Measurements from ENCODE around the gene TMEM131L.

Gene TMEM131L

DNA sequence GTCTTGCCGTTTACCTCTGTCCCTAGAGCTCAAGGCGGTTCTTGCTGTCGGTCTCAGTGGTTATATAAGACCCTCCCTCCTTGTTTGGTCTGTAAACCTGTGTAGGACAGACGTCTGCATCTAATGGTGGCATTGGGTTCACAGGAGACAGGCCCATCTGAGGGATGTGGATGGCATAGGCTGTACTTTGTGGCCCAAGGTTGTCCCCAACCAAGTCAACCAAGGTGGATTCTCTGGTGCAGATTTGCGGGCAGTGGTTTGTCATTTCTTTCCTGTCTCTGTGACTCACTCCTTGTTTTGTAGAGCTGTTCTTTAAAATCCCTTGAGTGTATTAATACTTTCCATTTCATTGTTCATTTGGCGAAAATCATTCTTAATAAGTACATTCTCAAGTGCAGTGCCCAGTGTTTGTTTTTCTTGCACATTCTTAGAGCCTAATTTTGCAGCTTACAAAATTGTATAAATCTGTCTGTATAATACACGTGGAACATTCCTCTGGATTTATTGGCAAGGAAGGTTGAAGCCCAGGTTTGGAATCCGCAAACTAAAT is 149.9 kb downstream of the TMEM131L start:
- DNase-seq (ENCODE audit: low read depth in 3 of 3) = peak; percentile 10 to 54 (median 20)

DNA sequence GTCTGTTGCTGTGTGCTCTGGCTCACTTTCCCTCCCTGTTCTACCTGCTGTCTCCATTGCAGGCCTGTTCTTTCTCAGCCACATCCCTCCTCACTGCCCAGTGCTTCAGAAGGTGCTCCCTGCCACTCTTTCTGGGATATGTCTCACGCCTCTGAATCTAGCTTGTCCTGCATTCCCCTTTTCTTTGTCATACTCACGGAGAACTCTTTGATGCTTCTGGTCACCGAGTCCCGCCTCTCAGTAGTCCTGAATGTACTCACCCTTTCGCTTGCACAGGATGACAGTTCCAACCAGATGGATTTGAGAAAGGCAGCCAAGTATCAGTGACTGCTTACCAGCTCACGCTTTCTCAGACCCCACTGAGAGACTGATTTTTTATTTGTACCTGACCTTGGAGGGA is 152.7 kb downstream of the TMEM131L start:
- DNase-seq (ENCODE audit: low read depth in 3 of 3) = no peak

DNA sequence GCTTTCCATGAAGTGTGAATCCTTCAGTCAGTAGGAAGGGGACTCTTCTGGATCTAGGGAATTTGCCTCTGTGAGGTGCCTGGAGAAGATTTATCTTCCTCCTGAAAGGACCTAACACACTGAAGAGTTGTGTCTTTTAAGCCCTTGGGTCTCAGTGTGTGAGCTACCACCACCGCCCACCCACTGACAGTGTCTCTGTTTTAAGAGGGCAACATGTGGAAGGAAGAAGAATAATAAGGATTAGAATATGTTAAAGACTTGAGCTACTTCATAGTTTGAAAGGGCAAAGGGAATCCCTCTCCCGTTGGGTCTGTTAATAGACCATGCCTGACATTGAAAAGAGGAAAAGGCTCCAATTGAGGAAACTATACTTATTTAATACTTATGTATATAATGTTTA is 153.7 kb downstream of the TMEM131L start:
- no peak for DNase-seq (ENCODE audit: low read depth in 3 of 3)

DNA sequence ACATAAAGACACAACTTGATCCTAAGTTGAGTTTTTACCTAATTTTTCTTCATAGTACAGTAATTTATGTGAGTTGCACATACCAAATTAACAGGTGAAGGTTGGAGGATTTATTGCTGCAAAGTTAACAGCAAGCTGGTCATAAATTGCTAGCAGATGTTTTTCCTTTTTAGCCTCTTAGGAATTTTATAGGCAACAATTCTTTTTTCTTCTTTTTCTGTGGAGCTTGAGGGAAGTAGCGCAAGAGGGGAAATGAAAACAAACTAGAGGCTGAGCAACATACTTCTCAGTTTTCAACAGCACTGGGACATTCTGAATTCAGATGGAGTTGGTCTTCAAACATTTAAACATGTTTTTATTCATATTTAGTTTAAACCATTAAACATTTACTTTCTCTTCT is 154.2 kb downstream of the TMEM131L start:
- DNase-seq (ENCODE audit: low read depth in 3 of 3) = no peak

DNA sequence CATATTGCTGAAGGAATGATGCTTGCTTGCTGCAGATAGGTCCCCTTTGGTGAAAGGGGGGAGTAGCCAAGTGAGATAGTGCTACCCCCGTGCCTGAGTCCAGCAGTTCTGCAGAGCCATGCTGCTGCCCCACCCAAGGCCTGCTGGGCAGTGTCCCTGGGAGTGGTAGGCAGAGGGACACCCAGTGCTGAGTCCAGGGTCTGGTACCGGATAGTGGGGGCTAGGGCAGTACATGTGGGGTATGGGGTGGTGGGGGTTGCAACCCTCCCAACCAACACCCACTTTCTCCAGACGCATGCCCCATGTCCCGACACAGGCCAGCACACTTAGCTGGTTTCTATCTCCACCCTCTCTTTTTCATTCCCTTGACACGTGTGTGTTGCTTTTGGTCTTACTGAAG is 155.9 kb downstream of the TMEM131L start:
- DNase-seq (ENCODE audit: low read depth in 3 of 3) = no peak

DNA sequence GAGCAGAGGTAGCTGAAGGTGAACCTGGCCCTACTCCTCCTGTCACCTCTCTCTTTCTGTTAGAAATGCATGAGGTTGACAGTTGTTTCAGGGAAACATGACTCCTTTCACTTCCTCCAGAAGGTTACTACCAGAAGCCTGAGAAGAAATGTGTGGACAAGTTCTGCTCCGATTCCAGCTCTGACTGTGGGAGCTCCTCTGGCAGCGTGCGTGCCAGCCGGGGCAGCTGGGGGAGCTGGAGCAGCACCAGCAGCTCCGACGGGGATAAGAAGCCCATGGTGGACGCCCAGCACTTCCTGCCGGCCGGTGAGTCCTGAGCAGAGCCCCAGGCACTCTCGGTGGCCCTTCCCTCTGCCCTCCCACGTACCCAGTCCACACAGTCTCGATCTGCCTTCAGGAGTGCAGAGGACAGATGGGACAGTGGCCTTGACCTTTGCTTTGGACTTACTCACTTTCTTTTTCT is 156.6 kb downstream of the TMEM131L start:
- no peak for DNase-seq (ENCODE audit: low read depth in 3 of 3)

DNA sequence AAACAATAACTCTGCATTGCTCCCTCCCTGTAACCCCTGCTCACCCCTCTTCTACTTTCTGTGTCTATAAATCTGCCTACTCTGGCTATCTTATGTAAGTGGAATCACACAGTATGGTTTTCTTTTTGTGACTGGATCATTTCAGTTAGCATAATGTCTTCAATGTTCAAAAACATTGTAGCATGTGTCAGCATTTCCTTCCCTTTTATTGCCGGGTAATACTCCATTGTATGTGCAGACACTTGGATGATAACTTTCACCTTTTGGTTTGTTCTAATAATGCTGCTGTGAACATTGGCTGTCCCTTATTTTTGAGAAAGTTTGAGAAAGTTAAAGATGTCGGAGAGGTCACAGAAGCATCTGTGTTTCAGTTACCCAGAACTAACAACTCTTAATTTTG is 157.3 kb downstream of the TMEM131L start:
- no peak for DNase-seq (ENCODE audit: low read depth in 3 of 3)

DNA sequence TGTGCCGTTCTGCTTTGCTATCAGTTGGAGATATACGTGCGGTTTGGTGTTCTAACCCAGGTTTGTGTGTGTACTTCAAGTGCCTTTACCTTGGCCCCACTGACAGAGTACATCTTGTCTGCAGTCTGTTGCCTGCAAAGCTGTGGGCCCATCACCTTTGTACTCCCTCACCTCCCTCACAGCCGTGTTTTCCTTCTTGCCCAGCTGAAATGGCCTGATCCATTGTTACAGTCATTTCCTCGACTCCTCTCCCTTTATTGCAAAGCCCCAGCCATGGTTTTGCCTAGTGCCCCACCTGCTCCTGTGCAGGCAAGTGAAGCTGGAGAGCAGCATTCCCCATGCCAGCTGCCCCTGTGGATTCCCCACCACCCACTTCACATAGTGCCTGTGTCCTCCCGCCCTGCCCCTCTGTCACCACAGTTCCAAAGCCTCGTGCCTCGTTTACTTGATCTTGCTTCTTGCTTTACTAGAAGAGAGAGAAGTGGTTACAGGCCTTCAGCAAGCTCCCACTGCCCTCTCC is 162.7 kb downstream of the TMEM131L start:
- DNase-seq (ENCODE audit: low read depth in 3 of 3) = no peak

DNA sequence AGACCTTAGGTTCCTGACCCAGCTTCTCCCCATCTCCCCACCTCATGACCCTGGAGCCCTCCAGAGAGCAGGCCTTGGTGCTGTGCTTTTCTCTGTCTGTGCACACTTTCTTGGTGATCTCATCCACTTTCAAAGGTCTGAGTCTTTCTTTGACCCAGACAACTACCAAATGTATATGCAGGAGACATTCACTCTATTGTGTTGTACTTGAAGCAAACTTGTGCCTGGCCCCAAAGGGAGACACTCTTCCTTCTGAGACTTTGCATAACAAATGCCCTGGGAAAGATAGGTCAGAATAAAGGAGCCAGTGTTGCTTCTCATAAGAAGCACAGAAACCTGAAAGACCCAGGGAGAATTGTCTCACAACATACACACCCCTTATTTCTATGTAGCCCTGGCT is 163.6 kb downstream of the TMEM131L start:
- DNase-seq (ENCODE audit: low read depth in 3 of 3) = no peak

DNA sequence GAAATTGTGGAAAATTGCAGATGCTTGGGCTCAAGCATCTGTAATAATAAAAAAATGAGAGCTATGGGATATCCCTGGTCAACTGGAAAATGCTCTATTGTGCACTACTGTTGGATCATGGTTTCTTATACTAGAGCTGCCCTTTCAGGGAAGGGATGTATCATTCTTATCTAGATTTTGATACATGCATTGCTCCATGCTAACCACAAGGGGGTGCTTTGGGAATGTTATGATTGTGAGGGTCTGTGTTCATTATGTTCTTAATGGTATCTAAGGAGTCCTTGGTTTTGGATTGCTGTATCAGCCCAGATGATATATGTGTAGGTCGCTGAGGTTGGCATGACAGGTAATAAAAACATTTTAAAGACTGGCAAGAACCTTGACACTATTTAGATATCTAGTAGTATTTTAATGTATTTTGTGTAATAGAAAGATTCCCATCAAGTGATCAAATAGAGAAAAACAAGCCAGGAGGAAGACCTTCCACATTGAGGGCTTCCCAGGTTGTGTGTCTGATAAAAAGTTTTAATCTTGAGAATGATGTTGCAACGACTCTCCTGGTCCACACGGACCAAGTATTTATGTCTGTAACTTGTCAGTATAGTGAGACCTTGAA is 168.7 kb downstream of the TMEM131L start:
- no peak for DNase-seq (ENCODE audit: low read depth in 3 of 3)

DNA sequence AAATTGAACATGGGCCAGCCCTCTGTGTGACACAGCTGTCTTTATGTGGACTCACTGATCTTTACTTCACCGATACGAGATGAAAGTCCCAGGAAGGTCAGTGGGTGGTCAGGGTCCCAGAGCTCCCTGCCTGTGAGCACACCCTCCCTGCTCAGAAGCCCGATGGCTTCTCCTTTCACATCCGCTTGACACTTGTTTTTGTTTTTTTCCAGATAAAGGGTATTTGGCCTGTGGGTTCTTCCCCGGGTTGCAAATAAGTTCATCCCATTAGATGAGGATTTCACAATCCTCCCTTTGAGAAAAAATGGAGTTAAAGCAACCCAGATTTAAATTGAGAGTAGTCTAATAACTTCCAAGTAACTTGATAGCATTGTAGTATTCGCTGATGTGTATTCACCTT is 169.7 kb downstream of the TMEM131L start:
- DNase-seq (ENCODE audit: low read depth in 3 of 3) = no peak

DNA sequence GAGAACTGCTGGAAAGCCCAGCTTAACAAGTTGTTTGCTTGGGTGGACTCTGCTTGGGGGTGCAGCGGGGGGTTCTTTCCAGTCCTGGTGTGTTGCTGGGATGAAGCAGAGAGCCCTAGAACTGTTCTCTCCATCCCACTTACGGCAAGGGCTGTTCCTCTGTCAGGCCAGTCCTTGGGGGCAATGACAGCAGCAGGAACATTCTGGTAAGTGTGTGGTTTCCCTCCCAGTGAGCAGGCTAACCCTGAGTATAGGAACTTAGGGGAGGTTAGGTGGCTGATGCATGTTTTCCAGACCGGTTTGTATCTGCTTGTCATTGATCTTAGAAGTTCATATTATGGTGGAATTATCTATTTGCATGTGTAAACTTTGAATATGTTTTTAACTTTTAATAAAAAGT is 171.0 kb downstream of the TMEM131L start:
- DNase-seq (ENCODE audit: low read depth in 3 of 3) = no peak

DNA sequence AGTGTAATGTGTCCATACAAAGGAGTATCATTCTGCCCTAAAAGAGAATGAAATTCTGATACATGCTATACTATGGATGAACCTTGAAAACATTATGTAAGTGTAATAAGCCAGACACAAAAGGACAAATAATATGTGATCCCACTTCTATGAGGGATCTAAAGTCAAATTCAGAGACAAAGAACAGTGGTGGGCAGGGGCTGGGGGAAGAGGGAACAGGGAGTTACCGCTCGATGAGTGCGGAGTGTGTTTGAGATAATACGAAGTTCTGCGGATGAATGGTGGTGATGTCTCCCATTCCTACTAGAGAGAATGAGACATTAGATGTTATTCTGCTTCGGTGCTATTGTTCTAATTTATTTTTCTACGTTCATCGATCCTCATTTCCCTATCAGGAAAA is 171.9 kb downstream of the TMEM131L start:
- no peak for DNase-seq (ENCODE audit: low read depth in 3 of 3)

DNA sequence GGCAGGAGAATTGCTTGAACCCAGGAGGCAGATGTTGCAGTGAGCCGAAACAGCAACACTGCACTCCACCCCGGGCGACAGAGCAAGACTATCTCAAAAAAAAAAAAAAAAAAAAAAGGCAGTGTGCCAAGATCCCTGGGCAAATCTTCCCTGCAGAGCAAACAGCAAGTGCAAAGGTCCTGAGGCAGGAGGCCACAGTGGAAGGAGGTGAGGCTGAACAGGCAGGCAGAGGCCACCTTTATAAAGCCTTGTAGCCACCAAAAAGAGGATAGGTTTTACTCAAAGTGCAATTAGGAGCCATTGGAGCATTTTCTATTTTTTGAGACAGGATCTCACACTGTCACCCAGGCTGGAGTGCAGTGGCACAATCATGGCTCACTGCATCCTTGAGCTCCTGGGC is 172.8 kb downstream of the TMEM131L start:
- no peak for DNase-seq (ENCODE audit: low read depth in 3 of 3)

DNA sequence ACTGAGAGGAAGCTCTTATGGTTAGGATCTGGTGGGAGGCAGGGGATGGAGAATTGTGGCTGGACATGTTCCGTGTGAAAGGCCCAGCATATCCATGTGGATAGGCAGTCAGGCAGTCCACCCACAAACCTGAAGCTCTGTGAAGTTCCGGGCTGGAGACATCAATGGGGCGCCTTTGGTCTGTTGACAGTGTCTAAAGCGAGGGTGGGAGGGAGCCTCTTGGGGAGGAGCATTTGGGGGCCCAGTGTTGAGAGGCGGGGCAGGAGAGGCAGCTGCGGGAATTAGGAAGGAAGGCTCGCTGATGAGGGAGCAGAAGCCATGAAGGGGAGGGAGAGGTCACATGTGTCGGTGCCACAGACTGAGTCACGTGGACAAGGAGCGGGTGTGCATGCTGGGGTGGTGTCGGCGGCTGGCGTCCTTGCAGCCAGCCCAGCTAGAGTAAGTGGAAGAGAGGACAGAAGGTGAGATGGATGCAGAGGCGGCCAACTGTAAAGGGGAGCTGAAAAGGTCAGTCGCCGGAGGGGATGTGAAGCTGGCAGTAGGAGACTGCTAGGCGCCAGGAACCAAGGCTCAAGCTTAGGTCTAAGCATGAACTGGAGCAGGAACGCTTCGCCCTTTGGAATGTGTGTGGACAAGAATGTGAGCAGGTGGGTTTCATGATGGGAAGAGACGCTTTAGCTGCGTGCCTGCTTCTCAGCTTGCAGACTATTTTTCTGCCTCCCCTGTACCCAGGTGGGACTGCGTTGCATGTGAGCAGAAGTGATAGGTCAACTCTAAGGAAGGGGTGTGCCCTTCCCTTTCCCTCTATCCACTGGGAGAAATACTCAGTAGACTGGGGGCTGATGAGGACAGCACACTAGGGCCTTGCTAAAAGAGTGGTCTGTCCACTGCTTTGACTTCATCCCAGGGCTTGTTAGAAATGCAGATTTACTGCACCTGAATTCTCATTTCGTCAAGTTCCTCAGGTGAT is 174.0 kb downstream of the TMEM131L start:
- DNase-seq (ENCODE audit: low read depth in 3 of 3) = no peak

DNA sequence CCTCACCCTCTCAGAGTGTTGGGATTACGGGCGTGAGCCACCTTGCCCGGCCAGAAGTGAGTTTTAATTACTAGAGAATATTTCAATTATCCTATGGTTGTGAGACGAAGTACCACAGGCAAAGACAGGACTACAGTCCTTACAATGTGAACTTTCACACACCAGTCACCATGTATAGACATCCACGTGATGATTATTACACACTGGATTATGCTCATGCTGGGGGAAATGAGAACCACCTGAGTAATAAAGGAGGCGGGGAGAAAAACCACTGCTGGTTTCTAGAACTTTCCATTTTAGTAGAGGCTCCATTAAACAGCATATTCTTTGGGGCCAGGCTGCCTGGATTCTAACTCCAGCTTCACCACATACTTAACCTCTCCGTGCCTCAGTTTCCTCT is 175.4 kb downstream of the TMEM131L start:
- DNase-seq (ENCODE audit: low read depth in 3 of 3) = no peak

DNA sequence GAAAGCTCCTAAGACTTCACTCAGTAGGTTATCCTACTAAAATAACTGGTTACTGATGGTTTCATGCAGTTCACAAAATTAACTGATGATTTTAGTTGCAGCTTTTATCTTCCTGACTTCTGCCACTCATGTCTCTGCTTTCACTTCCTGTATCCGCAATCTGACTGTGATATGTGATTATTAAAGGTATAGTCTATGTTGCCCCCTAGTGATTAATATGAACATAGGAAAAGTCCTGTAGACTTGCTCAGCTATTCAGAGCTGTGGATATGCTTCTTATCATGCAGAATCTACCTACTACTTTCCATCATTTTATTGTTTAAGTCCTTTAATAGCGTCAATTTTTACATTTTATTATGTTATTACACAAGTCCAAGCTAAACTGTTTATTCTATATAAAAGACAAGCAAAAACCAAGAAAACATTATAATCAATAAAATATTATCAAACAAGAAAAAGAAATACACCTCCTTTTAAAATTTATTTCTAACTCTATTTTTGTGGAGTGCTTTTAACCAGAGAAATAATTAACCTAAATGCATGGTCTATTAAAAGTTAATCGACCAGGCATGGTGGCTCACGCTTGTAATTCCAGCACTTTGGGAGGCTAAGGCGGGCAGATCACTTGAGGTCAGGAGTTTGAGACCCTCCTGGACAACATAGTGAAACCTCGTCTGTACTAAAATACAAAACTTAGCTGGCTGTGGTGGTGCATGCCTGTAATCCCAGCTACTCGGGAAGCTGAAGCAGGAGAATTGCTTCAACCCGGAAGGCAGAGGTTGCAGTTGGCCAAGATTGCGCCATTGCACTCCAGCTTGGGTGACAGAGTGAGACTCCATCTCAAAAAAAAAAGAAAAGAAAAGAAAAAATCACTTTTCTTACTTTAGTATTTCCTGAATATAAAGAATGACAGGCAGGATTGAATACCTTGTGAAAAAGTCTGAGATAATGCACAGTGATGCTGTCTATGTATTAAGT is 177.5 kb downstream of the TMEM131L start:
- no peak for DNase-seq (ENCODE audit: low read depth in 3 of 3)

DNA sequence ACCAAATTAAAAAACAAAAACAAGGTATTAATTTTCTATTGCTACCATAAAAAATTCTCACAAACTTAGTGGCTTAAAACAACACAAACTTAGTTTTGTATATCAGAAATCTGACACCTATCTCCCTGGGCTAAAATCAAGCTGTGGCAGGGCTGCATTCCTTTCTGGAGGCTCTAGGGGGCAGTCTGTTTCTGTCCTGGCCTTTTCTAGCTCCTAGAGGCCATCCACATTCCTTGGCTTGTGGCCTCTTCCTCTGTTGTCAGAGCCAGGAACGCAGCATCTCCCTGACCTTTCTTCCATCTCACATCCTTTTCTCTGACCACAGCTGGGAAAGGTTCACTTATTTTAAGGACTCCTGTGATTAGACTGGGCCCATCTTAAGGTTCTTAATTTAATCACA is 179.0 kb downstream of the TMEM131L start:
- DNase-seq (ENCODE audit: low read depth in 3 of 3) = peak in 1 of 3 experiments; percentile 26

DNA sequence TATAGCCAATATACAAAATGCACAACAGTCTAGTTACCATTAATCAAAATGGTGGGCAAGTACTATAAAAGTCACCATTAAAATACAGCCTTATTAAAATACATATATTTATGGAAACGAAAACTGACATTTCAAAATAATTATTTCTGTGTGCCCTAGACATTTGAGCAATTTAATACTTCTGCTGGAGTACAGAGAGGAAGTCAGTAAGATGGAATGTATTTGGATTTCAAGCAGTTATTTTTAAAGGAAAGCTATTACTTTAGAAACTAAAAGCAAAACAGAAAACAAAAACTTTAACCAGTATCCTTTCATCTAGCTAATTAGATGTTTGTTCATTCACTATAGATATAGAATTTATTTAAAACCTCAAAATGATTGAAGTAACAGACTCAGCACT is 180.1 kb downstream of the TMEM131L start:
- no peak for DNase-seq (ENCODE audit: low read depth in 3 of 3)

DNA sequence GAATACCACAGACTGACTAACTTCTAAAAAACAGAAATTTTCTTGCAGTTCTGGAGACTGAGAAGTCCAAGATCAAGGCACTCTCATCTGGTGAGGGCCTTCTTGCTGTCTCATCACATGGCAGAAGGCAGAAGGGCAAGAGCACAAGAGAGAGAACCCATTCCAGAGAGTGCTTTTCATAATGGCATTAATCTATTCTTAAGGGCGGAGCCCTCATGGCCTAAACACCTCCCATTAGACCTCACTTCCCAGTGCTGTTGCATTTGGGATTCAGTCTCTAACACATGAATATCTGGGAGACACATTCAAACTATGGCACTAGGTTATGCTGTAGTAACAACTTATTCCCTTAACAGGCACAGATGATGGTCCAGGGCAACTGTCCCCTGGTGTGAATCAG is 180.8 kb downstream of the TMEM131L start:
- DNase-seq (ENCODE audit: low read depth in 3 of 3) = no peak

DNA sequence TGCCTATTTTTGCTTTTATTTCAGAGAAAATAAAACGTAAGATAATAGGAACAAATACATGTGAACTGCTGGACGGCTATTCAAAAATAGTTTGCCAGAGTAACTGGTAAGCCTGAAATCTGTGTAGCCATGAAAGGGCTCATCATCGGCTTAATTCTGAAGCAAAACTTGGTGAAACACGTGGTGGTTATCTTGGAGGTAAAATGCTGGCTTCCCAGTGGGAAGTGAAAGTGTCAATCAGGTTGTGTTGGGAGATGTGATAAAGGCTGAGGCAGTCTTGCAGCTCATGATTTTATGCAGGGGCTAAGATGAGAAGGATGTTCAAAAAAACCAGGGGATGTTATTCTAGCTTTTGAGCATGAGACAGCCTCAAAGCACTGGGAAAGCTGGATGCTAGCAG is 181.8 kb downstream of the TMEM131L start:
- no peak for DNase-seq (ENCODE audit: low read depth in 3 of 3)
